Heart left ventricle (tissue), 16 donors: ENCODE results near the gene MITF. TPM values are rescaled to one million over a fixed set of nuclear protein-coding genes. Genes with fewer than 3 reads are reported as not detected.

ENCODE experiments used
- ATAC-seq, 4 donors: fragments of 200-7000 bp; cut with Tn5 transposase; one replicate each; pipeline ENCODE4 v1.9.1; 2020 to 2022; ENCODE audit warnings: moderate library complexity in 4 of 4, mild to moderate bottlenecking in 3 of 4, moderate number of reproducible peaks in 1 of 4
- DNase-seq, 5 donors: peaks; one replicate each; pipeline ENCODE4 v3.0.0-alpha.2; 2020
- H3K27ac ChIP-seq, 12 donors: fragments of 200-600 bp; sonication (generic) in 4 of 12; one replicate each; pipeline versions ENCODE4 v1.5.0 to v1.8.0; 2016 to 2022; ENCODE audit warnings: mild to moderate bottlenecking in 2 of 12
- H3K27me3 ChIP-seq, 9 donors: fragments of 200-600 bp; sonication (generic) in 2 of 9; one replicate each; pipeline versions ENCODE4 v1.5.1 to v1.8.0; 2016 to 2022; ENCODE audit warnings: mild to moderate bottlenecking in 3 of 9
- H3K36me3 ChIP-seq, 9 donors: fragments of 200-600 bp; sonication (generic) in 2 of 9; one replicate each; pipeline versions ENCODE4 v1.5.0 to v1.8.0; 2018 to 2022; ENCODE audit warnings: mild to moderate bottlenecking in 2 of 9
- H3K4me1 ChIP-seq, 12 donors: fragments of 200-600 bp; sonication (generic) in 4 of 12; one replicate each; pipeline versions ENCODE4 v1.5.0 to v1.8.0; 2016 to 2022; ENCODE audit warnings: mild to moderate bottlenecking in 3 of 12
- H3K4me3 ChIP-seq, 12 donors: fragments of 200-600 bp; sonication (generic) in 4 of 12; one replicate each; pipeline versions ENCODE4 v1.5.0 to v1.8.0; 2017 to 2022; ENCODE audit warnings: mild to moderate bottlenecking in 9 of 12, moderate library complexity in 4 of 12
- H3K9me3 ChIP-seq, 12 donors: fragments of 200-600 bp; sonication (generic) in 4 of 12; one replicate each; pipeline versions ENCODE4 v1.5.0 to v1.8.0; 2016 to 2022; ENCODE audit warnings: mild to moderate bottlenecking in 1 of 12
- POLR2A ChIP-seq, 2 donors: fragments of 450-650 bp; IDR thresholded peaks; one replicate each; pipeline ENCODE4 v1.6.1; 2017; ENCODE audit warnings: antibody characterized with exemption in 2 of 2, mild to moderate bottlenecking in 2 of 2, moderate library complexity in 2 of 2
- WGBS, 4 donors: extraction: QIAGEN DNeasy Blood & Tissue Kit in 2 of 4; methylation state at CpG; one replicate each; pipeline versions ENCODE4 v1.1.5 to v1.1.7; 2013 to 2018; 5-methylcytosine and 5-hydroxymethylcytosine counted together
- intact Hi-C, 10 donors: fragments of 100-400 bp; cut with DNase I; formaldehyde crosslinking; loops; one replicate each; pipeline versions ENCODE4 v1.11.1 to v1.14.2; 2022
- polyA plus RNA-seq, 2 donors: library from polyadenylated mRNA; stranded (reverse); fragments of 200-250 nt; gene quantifications; one replicate each; pipeline ENCODE4 v1.2.3, GENCODE V29; 2013
- total RNA-seq, 9 donors: library from RNA; depleted of rRNA in 2 of 9; stranded (reverse); fragments of >200 nt in 2 of 9; fragmentation: NEBNext Ultra II Directional in 3 of 9; extraction: Animal tissue kit (Norgen Biotek cat#: 25700) in 3 of 9; gene quantifications; one replicate each; pipeline versions ENCODE4 v1.1.0 to v1.2.4, GENCODE V29; 2016 to 2023
- TF ChIP-seq, protein P1 (sequence below), 12 donors: fragments of 200-600 bp; sonication (generic) in 4 of 12; IDR thresholded peaks; one replicate each; pipeline versions ENCODE4 v1.5.0 to v1.8.0; 2018 to 2022; ENCODE audit warnings: antibody characterized with exemption in 12 of 12, mild to moderate bottlenecking in 5 of 12
- donor health status: ischemic (EF 13 %, LVEDD 7.1; RV severe dilation, severe dysfunction).
- donor health status: healthy with polysubstance abuse.
- donor health status: DM: no; HTN: yes; CAD: no.
- donor health status: DM: no; HTN: no; CAD: no.
- donor health status: ischemic (EF 25% LVEDD 6.9; RV normal size, moderate dysfunction).
- donor health status: ischemic (EF 25% LVEDD 5.7; RV mildly dilated, moderate dysfunction).
- donor health status: healthy.
- donor health status: DM: yes; HTN: yes; CAD: no.
- donor health status: ischemic (EF 35%, LVEDD 5.7; RV mildly dilated, moderate dysfunction).
- donor health status: nonischemic (EF 11% LVEDD 7.7; RV severe dilation, severe dysfunction).
- donor health status: DM: yes; HTN: yes; CAD: no.
- donor health status: PGD.
- donor health status: ischemic (EF 29% LVEDD 5.4; RV normal size, mild dysfunction).
- donor health status: nonischemic (EF 23%, LVEDD 6.1; RV moderate dilation, normal function).

The MITF gene
- total and polyA plus RNA-seq, 11 donors: 17.9 to 114 (median 81.1) TPM

DNA sequence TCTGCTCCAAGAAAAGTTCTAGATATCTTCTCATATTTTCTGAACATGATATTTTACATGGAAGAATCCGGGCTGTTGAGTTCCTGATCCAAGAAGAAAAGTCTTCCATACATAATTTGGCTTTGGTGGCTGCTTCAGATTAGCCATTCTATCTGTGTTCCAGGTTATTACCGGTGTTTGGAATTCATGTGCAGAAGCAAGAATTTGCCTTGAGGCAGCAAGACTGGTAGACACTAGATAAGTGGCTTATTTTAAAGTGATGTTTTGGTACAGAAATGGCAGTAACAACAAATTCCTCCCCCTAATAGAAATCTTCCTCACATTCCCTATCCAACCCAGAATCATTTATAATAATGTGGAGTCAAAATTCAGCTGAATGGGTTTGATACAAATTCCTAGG, 29.2 kb downstream of the MITF start:
- DNase-seq: no peak
- peak overlapping the region in 1 of 12 donors; percentile 19 for H3K27ac ChIP-seq
- no peaks in the 10 kb centered on the region for H3K9me3 ChIP-seq
- no peak overlapping the region for H3K4me3 ChIP-seq
- H3K27me3 ChIP-seq: no peaks in the 10 kb centered on the region
- intact Hi-C loops: no loop called here
- ATAC-seq: no peak
- H3K36me3 ChIP-seq: no peaks in the 10 kb centered on the region
- no peak for TF ChIP-seq POLR2A (IDR thresholded peaks at IDR 0.05)
- TF ChIP-seq, protein P1, sequence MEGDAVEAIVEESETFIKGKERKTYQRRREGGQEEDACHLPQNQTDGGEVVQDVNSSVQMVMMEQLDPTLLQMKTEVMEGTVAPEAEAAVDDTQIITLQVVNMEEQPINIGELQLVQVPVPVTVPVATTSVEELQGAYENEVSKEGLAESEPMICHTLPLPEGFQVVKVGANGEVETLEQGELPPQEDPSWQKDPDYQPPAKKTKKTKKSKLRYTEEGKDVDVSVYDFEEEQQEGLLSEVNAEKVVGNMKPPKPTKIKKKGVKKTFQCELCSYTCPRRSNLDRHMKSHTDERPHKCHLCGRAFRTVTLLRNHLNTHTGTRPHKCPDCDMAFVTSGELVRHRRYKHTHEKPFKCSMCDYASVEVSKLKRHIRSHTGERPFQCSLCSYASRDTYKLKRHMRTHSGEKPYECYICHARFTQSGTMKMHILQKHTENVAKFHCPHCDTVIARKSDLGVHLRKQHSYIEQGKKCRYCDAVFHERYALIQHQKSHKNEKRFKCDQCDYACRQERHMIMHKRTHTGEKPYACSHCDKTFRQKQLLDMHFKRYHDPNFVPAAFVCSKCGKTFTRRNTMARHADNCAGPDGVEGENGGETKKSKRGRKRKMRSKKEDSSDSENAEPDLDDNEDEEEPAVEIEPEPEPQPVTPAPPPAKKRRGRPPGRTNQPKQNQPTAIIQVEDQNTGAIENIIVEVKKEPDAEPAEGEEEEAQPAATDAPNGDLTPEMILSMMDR (IDR thresholded peaks at IDR 0.05): no peak
- WGBS, 4 donors: 66 to 81% (median 75%) methylated on average over 2 of the region's 2 CpGs
- H3K4me1 ChIP-seq: peaks cover 0 to 93% (median 61%) of the 10 kb centered on the region in 12 donors

DNA sequence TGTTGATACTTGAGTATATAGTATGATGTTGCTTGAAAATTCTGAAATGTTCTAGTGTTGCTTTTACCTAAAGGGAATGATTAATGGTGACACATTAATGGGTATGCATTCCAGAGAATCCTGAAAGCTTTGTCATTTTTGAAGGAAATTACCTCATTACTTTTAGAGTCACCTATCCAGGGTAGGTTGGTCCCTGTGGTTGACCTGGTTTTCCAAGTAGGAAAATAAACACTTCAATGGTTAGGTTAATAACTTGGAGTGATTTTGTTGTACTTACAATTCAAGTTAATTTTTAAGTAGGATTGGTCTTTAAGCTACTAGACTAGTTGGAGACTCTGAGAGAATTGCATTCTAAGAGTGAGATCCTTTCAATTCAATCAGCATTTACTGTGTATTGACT, 31.0 kb downstream of the MITF start:
- intact Hi-C loops: loop anchor here in 1 of 10 donors (10.0 kb wide), 1 partner anchor 85 kb away; no protein-coding TSS in a partner anchor
- no peaks in the 10 kb centered on the region for H3K36me3 ChIP-seq
- no peaks in the 10 kb centered on the region for H3K27me3 ChIP-seq
- TF ChIP-seq, protein P1 (IDR thresholded peaks at IDR 0.05): no peak
- no peak for TF ChIP-seq POLR2A (IDR thresholded peaks at IDR 0.05)
- DNase-seq (no peak), ATAC-seq (no peak)
- peaks cover 0 to 92% (median 44%) of the 10 kb centered on the region in 12 donors for H3K4me1 ChIP-seq
- H3K9me3 ChIP-seq: no peaks in the 10 kb centered on the region
- peak overlapping the region in 3 of 12 donors; percentile 11 to 39 (median 22) for H3K27ac ChIP-seq
- H3K4me3 ChIP-seq: no peak overlapping the region

DNA sequence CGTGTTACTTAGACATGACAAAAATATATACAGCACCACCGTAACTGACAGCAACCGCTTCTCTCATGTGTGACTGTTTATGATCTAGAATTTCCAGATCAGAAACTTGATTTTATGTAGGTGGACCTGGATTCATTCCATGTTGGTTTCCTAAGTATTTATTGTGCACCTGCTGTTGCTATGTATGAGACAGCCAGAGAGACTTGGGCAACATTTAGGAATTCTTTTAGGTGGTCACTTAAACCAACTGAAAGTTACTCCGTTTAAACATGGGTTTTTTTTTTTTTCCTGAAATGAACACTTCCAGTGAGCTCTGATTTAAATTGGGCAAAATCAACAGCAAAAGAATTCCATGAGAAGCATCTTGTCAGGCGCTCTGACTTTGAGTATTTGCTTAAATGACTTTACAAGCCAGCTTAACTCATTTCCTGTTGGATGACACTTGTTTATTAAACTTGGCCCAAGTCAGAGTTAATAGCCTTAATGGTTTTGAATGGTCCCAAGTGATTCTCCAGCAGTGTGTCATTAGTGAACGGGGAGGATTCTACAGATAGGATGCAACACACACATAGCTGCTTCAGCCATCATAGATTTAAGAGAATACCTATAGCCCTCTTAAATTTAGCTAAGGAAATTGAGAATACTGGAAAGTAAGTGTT, 31.8 kb downstream of the MITF start:
- WGBS, 4 donors: 37 to 51% (median 44%) methylated on average over 6 of the region's 6 CpGs
- Histone ChIP-seq H3K36me3 (no peaks in the 10 kb centered on the region), H3K9me3 (no peaks in the 10 kb centered on the region), H3K4me3 (no peak overlapping the region), H3K27me3 (no peaks in the 10 kb centered on the region), H3K4me1 (peaks cover 0 to 88% (median 41%) of the 10 kb centered on the region in 12 donors), H3K27ac (peak overlapping the region in 8 of 12 donors; percentile 5 to 71 (median 50))
- no peak for DNase-seq
- ATAC-seq: no peak
- intact Hi-C loops: loop anchor here in 1 of 10 donors (10.0 kb wide), 1 partner anchor 84 kb away; no protein-coding TSS in a partner anchor
- TF ChIP-seq, protein P1 (IDR thresholded peaks at IDR 0.05): no peak
- no peak for TF ChIP-seq POLR2A (IDR thresholded peaks at IDR 0.05)

DNA sequence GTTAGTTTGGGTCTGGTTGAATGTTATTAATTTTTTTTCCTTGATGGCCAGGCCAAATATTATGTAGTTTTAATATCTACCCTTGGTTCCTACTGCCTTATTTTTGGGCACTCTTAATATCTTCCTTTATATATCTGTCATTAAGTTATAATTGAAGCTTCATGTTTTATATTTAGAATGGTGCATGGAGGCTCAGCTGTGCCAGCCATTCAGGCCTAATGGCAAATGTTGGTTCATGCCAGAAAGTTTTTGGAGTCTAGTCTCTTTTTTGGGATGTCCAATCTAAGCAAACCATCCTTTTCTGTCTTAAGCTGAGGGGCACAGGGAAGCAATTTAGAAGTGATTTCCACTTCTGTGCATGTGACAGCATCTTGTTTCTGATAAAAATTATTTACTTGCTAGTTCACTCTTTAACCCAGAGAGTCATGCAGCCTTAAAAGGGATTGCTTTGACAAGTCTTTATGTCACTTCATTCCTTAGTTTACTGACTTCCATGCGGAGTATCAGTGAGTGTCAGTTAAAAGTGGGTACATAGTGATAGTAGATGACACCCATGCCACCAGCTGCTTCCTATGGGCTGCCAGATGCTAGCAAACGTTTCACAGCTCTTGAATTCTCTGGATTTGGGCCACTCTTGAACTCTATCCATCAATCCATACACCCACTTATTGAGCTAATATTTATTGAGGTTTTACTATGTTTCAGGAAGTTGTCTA, 33.0 kb downstream of the MITF start:
- Histone ChIP-seq H3K36me3 (no peaks in the 10 kb centered on the region), H3K27me3 (no peaks in the 10 kb centered on the region), H3K9me3 (no peaks in the 10 kb centered on the region), H3K4me3 (no peak overlapping the region), H3K27ac (peak overlapping the region in 10 of 12 donors; percentile 5 to 71 (median 50)), H3K4me1 (peaks cover 0 to 86% (median 41%) of the 10 kb centered on the region in 12 donors)
- ATAC-seq (peak; percentile 67 to 86 (median 78)), DNase-seq (peak in 2 of 5 donors; percentile 24 to 35)
- WGBS, 4 donors: 34 to 67% (median 55%) methylated on average over 2 of the region's 2 CpGs
- TF ChIP-seq, protein P1 (IDR thresholded peaks at IDR 0.05): no peak
- no peak for TF ChIP-seq POLR2A (IDR thresholded peaks at IDR 0.05)
- intact Hi-C loops: loop anchor here in 1 of 10 donors (10.0 kb wide), 1 partner anchor 82 kb away; no protein-coding TSS in a partner anchor
